ENCODE measurements around the gene SRRM2. TPM values are rescaled to one million over a fixed set of nuclear protein-coding genes. Genes with fewer than 3 reads are reported as not detected.

The SRRM2 gene
- total RNA-seq, 1 donor from 2014 or later = 409 TPM

- H3K4me1 ChIP-seq (ENCODE audit: insufficient read depth, low read length) = no peaks in the 10 kb centered on the region
- H3K4me3 Mint-ChIP-seq (ENCODE audit: unreplicated experiment) = no peak overlapping the region
- TF ChIP-seq EZH2 (IDR thresholded peaks at IDR 0.05; ENCODE audit: insufficient read depth, low read length) = no peak
- TF ChIP-seq, protein P1, sequence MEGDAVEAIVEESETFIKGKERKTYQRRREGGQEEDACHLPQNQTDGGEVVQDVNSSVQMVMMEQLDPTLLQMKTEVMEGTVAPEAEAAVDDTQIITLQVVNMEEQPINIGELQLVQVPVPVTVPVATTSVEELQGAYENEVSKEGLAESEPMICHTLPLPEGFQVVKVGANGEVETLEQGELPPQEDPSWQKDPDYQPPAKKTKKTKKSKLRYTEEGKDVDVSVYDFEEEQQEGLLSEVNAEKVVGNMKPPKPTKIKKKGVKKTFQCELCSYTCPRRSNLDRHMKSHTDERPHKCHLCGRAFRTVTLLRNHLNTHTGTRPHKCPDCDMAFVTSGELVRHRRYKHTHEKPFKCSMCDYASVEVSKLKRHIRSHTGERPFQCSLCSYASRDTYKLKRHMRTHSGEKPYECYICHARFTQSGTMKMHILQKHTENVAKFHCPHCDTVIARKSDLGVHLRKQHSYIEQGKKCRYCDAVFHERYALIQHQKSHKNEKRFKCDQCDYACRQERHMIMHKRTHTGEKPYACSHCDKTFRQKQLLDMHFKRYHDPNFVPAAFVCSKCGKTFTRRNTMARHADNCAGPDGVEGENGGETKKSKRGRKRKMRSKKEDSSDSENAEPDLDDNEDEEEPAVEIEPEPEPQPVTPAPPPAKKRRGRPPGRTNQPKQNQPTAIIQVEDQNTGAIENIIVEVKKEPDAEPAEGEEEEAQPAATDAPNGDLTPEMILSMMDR (IDR thresholded peaks at IDR 0.05; ENCODE audit: insufficient read depth, low read depth, low read length) = no peak
- no peaks in the 10 kb centered on the region for H3K79me2 ChIP-seq (ENCODE audit: insufficient read depth, low read length)
- H4K20me1 ChIP-seq (ENCODE audit: insufficient read depth, low read length) = no peaks in the 10 kb centered on the region
- peaks cover 1% of the 10 kb centered on the region for H3K36me3 Mint-ChIP-seq (ENCODE audit: low read depth, unreplicated experiment)
- H3K36me3 ChIP-seq (ENCODE audit: insufficient read depth, low read length) = no peaks in the 10 kb centered on the region
- H3K9me3 Mint-ChIP-seq (ENCODE audit: unreplicated experiment) = peaks cover 6% of the 10 kb centered on the region
- peaks cover 5% of the 10 kb centered on the region for H3K9me3 ChIP-seq (ENCODE audit: insufficient read depth, low read depth, low read length)
- DNase-seq (ENCODE audit: low read depth) = no peak
- H3K27ac ChIP-seq (ENCODE audit: low read depth, low read length) = no peak overlapping the region
- no peak overlapping the region for H2AFZ ChIP-seq (ENCODE audit: low read depth, low read length)
- H3K27me3 ChIP-seq (ENCODE audit: insufficient read depth, low read length) = peaks cover under 1% of the 10 kb centered on the region
- no peak overlapping the region for H3K9ac ChIP-seq (ENCODE audit: low read length)
- H3K4me3 ChIP-seq (ENCODE audit: insufficient read depth, low read depth, low read length) = no peak overlapping the region
- H3K27me3 Mint-ChIP-seq (ENCODE audit: low read depth, unreplicated experiment) = peaks cover 12% of the 10 kb centered on the region
- H3K27ac Mint-ChIP-seq (ENCODE audit: unreplicated experiment) = no peak overlapping the region
- FAIRE-seq = no peak
- H3K4me1 Mint-ChIP-seq (ENCODE audit: low read depth, unreplicated experiment) = peaks cover 8% of the 10 kb centered on the region
- H3K4me2 ChIP-seq (ENCODE audit: low read length) = no peak overlapping the region
Measured at GRCh38 chr16:2799205-2799858, 46.9 kb downstream of the SRRM2 start.

GRCh38 chr16:2799859-2800226, 47.4 kb downstream of the SRRM2 start:
- Histone ChIP-seq H3K36me3 (ENCODE audit: insufficient read depth, low read length) (no peaks in the 10 kb centered on the region), H3K27me3 (ENCODE audit: insufficient read depth, low read length) (peaks cover 3% of the 10 kb centered on the region), H3K27ac (ENCODE audit: low read depth, low read length) (no peak overlapping the region), H4K20me1 (ENCODE audit: insufficient read depth, low read length) (no peaks in the 10 kb centered on the region), H3K4me3 (ENCODE audit: insufficient read depth, low read depth, low read length) (no peak overlapping the region), H2AFZ (ENCODE audit: low read depth, low read length) (no peak overlapping the region), H3K4me2 (ENCODE audit: low read length) (no peak overlapping the region), H3K79me2 (ENCODE audit: insufficient read depth, low read length) (no peaks in the 10 kb centered on the region), H3K9me3 (ENCODE audit: insufficient read depth, low read depth, low read length) (peaks cover 10% of the 10 kb centered on the region), H3K9ac (ENCODE audit: low read length) (no peak overlapping the region), H3K4me1 (ENCODE audit: insufficient read depth, low read length) (no peaks in the 10 kb centered on the region)
- Mint-ChIP-seq H3K4me3 (ENCODE audit: unreplicated experiment) (no peak overlapping the region), H3K27ac (ENCODE audit: unreplicated experiment) (no peak overlapping the region), H3K4me1 (ENCODE audit: low read depth, unreplicated experiment) (peaks cover 8% of the 10 kb centered on the region), H3K9me3 (ENCODE audit: unreplicated experiment) (peaks cover 6% of the 10 kb centered on the region), H3K27me3 (ENCODE audit: low read depth, unreplicated experiment) (peaks cover 14% of the 10 kb centered on the region), H3K36me3 (ENCODE audit: low read depth, unreplicated experiment) (peaks cover 2% of the 10 kb centered on the region)
- FAIRE-seq (no peak), DNase-seq (ENCODE audit: low read depth) (no peak)
- TF ChIP-seq, protein P1 (IDR thresholded peaks at IDR 0.05; ENCODE audit: insufficient read depth, low read depth, low read length) = no peak
- no peak for TF ChIP-seq EZH2 (IDR thresholded peaks at IDR 0.05; ENCODE audit: insufficient read depth, low read length)

DNA sequence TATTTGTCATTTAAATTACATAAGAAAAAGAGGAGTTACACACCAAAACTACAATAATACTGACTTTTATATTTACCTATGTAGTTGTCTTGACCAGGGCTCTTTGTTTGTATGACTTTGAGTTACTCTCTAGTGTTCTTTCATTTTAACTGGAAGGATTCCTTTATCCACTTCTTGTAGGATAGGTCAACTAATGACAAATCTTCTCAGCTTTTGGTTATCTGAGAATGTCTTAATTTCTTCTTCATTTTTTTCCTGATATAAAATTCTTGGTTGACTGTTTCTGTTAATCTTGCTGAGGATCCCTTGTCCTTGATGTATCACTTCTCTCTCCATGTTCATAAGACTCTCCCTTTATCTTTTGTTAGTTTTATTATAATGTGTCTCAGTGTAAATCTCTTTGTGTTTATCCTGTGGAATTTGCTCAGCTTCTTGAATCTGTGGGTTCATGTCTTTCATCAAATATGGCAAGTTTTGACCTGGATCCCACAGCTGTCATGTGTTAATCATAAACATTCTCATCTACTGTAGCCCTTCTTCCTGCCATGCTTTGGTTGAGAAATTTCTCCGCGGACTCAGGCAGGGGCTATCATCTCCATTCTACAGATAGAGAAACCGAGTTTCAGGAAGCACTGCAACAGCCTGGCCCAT, 51.2 kb downstream of the SRRM2 start:
- Histone ChIP-seq H3K27ac (ENCODE audit: low read depth, low read length) (no peak overlapping the region), H3K36me3 (ENCODE audit: insufficient read depth, low read length) (no peaks in the 10 kb centered on the region), H3K4me1 (ENCODE audit: insufficient read depth, low read length) (no peaks in the 10 kb centered on the region), H3K27me3 (ENCODE audit: insufficient read depth, low read length) (peaks cover 11% of the 10 kb centered on the region), H3K9me3 (ENCODE audit: insufficient read depth, low read depth, low read length) (peaks cover 14% of the 10 kb centered on the region), H2AFZ (ENCODE audit: low read depth, low read length) (no peak overlapping the region), H3K4me3 (ENCODE audit: insufficient read depth, low read depth, low read length) (no peak overlapping the region), H3K9ac (ENCODE audit: low read length) (no peak overlapping the region), H3K4me2 (ENCODE audit: low read length) (no peak overlapping the region), H3K79me2 (ENCODE audit: insufficient read depth, low read length) (no peaks in the 10 kb centered on the region), H4K20me1 (ENCODE audit: insufficient read depth, low read length) (no peaks in the 10 kb centered on the region)
- TF ChIP-seq EZH2 (IDR thresholded peaks at IDR 0.05; ENCODE audit: insufficient read depth, low read length) = no peak
- TF ChIP-seq, protein P1 (IDR thresholded peaks at IDR 0.05; ENCODE audit: insufficient read depth, low read depth, low read length) = no peak
- Mint-ChIP-seq H3K9me3 (ENCODE audit: unreplicated experiment) (peaks cover 16% of the 10 kb centered on the region), H3K27ac (ENCODE audit: unreplicated experiment) (no peak overlapping the region), H3K4me3 (ENCODE audit: unreplicated experiment) (no peak overlapping the region), H3K36me3 (ENCODE audit: low read depth, unreplicated experiment) (peaks cover 2% of the 10 kb centered on the region), H3K27me3 (ENCODE audit: low read depth, unreplicated experiment) (peaks cover 32% of the 10 kb centered on the region), H3K4me1 (ENCODE audit: low read depth, unreplicated experiment) (no peaks in the 10 kb centered on the region)
- DNase-seq (ENCODE audit: low read depth) = no peak
- FAIRE-seq = no peak
